T-helper 2 cell treated with Interferon-gamma antibody and Interleukin-4, amounts not matched to agents 100 ng/mL and 5 ng/mL, for 36 hours (primary cell): ENCODE results near the gene ANKH. TPM values are rescaled to one million over a fixed set of nuclear protein-coding genes. Genes with fewer than 3 reads are reported as not detected.

Experiments used
- intact Hi-C: fragments of 100-400 bp; cut with micrococcal nuclease; formaldehyde crosslinking; loops from one replicate; pipeline ENCODE4 v1.15.1; 2023
- total RNA-seq: library from RNA; stranded (reverse); gene quantifications from 2 replicates; pipeline ENCODE4 v1.2.3, GENCODE V29; 2022

The ANKH gene
- total RNA-seq, 1 donor from 2014 or later = 74.8 TPM

GRCh38 chr5:14766584-14766983 lies 105.0 kb downstream of the ANKH start:
- intact Hi-C loops = no loop called here

DNA sequence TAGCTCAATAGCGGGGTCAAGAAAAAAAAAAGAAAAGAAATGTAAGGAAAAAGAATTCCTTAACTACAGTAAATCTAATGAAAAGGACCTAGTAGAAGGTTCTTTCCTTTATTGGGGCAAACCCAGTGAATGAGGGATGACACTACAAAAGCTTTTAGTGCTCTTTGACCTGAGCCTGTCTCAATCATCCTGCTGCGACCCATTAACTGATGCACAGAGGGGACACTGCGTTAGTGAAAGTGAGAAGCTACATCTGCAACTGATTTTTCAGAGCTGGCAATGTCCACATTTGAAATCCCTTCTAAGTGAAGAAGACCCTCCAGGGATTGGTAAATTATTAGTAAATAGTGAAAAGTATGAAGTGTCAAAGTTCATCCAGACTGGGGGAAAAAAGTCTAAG lies 106.0 kb downstream of the ANKH start:
- intact Hi-C loops = no loop called here

DNA sequence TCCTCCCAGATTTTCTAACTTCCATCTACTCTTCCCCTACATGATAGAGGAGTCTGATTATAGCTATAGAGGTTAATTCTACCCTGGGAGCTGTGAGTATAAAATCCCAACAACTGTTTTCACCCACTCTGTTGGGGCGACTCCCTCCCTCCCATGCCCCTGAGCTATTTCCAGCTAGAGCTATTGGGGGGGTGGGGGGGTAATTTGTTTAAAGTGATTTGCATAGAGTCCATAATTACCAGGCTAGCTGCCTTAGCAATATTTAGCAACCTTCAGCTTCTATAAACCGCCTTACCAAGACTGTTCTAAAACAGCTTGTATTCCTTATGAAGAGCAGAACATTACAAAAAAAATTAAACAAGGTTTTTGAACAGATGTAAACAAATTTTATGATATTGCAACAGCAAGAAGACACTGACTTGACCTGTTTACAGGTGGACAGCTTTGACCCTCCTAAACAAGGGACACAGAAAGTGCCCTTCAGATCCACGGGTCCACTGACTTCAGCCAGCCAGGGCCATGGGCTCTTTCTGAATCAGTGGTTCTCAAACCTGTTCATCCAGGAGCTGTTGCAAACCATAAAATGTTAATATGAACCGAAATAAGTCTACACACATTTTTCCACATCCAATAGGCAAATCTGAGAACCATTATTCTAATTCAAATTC lies 108.9 kb downstream of the ANKH start:
- intact Hi-C loops = no loop called here

DNA sequence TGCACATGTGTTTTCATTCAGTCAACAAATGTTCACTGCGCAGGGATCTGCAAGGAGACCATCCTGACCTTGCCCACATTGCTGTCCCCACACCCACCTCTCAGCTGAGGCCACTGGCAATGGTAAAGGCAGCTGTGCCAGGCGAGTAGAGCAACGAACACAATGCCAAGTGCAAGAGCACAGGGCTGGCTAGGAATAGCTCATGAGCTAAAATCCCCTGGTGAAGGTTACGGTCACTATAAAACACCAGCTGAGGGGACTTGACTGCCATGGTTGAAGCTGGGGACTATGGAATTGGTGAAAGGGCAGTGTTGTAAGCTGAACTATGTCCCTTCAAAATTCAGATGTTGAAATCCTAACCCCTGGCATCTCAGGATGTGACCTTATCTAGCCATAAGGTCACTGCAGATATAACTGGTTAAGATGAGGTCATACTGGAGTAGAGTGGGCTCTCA lies 111.0 kb downstream of the ANKH start:
- intact Hi-C loops = no loop called here

DNA sequence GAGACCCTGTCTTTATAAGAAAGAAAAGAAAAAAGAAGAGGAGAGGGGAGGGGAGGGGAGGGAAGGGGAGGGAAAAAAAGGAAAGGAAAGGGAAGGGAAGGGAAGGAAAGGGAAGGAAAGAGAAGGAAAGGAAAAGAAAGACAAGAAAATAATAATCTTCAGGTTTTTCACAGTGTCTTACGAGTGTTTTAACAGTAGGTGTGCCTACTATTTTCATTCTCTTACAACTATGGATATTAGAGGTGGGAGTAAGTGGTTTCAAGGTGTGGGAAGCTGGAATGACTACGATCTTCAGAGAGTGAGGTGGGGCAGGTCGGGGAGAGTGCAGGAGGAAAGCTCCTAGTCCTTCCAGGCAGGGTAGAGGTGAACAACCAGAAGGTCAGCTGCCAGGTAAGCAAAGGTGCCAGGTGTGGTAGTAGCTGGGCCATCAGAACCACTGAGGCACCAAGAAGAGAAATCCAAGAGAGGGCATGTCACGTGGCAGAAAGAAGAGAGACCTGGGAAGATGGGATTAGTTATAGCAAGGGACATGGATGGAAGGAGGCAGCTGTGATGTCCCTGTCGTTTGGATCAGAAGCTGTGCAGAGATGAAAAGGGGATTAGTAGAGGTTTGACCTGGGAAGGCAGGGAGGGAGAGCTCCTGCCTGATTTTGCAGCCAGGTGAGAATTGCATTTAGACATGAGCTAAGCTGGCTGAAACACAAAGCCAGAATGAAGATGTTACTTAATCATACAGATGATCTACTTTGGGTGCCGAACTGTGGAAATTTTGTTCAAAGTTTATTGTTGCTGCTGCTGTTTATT lies 111.6 kb downstream of the ANKH start:
- intact Hi-C loops = no loop called here

GRCh38 chr5:14757850-14758249 lies 113.7 kb downstream of the ANKH start:
- intact Hi-C loops = no loop called here

- intact Hi-C loops = no loop called here
Observed at GRCh38 chr5:14756478-14756877, 115.1 kb downstream of the ANKH start.

DNA sequence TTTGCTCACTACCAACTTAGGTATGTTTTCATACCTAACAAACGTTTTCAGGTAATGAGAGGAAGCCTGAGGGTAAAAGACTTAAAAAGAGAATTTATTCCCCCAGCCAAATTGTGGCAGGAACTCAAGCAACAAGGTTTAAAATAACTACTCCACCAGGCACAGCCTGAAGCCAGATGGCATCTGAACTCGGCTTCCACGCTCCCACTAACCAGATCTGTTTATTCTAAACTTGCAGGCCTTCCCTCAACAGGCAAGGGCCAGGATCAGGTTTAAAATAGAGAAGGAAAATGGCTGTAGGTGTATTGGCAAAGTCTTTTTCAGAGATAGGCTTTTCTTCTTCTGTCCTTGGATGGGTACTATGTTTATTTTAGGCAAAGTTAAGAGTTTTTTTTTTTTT lies 117.6 kb downstream of the ANKH start:
- intact Hi-C loops = no loop called here

DNA sequence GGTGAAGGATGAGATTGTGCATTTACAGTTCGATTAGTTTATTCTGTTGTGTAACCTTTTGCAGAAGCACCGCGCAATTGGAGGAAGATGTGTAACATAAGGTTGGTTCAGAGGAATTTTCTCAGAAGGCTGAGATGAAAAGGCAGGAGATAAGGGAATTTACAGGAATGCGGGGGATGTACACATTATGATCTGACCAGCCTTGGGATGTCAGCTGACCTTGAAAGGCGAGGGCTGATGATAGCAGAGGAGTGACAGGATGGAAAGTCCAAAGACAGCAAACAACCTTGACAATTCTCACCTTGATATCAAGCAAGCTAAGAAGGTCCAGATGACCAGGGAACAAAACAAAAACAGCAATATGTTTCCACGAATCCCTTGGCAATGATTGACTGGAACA lies 118.3 kb downstream of the ANKH start:
- intact Hi-C loops = no loop called here

- intact Hi-C loops = no loop called here
Observed at GRCh38 chr5:14752497-14753071, 119.0 kb downstream of the ANKH start.

- intact Hi-C loops = no loop called here
Observed at GRCh38 chr5:14750712-14751111, 120.9 kb downstream of the ANKH start.

DNA sequence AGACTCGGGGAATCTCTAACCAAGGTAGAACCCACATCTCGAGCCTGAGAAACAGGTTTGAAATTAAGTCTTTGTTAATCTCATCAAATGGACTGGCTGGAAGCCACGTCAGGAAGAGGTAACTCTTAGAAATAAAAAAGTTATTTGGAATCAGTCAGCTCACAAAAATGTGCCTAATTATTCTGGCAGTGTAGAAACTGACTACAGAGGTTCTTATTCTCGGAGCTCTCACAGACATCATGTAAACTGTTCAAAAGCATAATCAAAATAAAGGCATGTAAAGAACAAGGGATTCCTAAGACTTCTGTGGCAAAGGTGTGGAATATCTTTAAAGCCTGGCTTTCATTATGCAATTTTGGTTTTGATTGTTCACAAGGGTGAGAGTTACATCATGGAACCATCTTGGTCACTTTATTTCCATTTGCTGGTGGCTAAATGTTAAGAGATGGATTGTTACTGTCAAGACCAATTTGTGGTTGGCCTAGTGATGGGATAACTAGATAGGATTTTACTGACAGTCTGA lies 121.9 kb downstream of the ANKH start:
- intact Hi-C loops = no loop called here

DNA sequence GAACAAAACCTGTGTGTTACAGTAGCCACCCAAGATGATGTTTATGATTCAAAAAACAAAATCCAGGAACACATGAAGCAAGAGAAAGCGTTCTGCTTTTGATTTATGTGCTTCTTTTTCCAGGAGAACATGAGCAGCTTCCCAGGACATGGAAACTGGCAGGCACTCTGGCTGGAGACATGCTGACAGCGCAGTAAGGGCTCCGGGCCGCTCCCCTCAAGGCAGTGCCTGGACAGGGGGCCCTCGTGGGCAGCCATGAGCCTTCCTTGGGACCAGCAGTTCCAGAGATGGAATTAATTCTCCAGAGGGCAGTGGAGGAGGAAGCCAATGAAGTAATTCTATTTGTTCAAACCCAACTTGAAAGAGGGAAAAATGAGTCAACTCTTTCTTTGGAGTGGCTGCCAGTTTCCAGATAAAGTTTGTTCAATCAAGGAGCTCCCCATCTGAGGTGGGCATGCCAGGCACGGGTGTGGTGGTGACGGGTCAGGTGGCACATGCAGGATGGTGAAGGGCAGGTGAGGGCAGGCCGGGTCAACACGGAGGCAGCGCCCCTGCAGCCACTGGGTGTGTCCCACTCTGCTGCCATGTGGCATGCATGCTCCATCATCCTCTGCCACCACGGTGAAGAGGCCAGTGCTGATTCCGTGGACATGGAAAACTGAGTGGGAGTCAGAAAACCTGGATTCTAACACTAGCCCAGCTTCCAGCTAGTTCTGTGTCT lies 123.2 kb downstream of the ANKH start:
- intact Hi-C loops = no loop called here

GRCh38 chr5:14745753-14746152 lies 125.8 kb downstream of the ANKH start:
- intact Hi-C loops = no loop called here

- intact Hi-C loops = no loop called here
Observed at GRCh38 chr5:14745188-14745563, 126.4 kb downstream of the ANKH start.

- intact Hi-C loops = no loop called here
Observed at GRCh38 chr5:14744296-14745187, 127.0 kb downstream of the ANKH start.

DNA sequence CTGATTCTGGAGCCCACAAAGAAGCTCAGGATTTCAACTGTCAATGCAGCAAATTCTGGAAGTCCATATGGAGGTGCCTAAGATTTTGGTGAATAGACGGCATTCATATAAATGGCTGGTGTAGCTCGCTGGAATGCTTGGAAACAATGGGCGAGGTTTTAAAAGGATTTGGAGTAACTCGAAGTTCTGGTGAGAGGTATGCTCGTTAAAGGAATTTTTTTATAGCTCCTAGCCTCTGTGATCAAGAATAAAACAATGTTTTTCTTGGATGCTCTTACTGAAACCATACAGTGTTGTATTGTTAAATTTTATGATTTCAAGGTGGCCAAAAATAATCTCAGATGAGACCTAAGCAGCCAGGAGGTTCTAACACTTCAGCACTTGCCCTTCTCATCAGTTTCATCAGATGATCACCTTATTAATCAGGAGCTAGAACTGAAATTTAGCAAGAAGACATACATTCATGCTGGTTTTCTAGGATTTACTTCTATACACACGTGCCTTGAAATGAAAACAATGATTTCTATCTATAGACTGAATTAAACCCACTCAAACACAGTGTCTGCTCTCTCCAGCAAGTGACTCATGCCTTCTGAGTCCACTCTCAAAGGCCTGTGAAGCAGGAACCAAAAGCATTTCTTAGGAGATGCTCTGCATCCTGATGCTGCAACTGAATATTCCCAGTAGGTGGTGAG lies 127.8 kb downstream of the ANKH start:
- intact Hi-C loops = no loop called here

GRCh38 chr5:14742498-14742897 lies 129.1 kb downstream of the ANKH start:
- intact Hi-C loops = no loop called here

- intact Hi-C loops = no loop called here
Observed at GRCh38 chr5:14741801-14742440, 129.7 kb downstream of the ANKH start.

- intact Hi-C loops = no loop called here
Observed at GRCh38 chr5:14741131-14741530, 130.4 kb downstream of the ANKH start.
